ENCODE measurements around the gene APLP2.
"Not testable (repeated sequence)": the region's sequence is repeated elsewhere in the genome, so short reads cannot be mapped to it uniquely, and the experiment has no call there.

Gene APLP2

DNA sequence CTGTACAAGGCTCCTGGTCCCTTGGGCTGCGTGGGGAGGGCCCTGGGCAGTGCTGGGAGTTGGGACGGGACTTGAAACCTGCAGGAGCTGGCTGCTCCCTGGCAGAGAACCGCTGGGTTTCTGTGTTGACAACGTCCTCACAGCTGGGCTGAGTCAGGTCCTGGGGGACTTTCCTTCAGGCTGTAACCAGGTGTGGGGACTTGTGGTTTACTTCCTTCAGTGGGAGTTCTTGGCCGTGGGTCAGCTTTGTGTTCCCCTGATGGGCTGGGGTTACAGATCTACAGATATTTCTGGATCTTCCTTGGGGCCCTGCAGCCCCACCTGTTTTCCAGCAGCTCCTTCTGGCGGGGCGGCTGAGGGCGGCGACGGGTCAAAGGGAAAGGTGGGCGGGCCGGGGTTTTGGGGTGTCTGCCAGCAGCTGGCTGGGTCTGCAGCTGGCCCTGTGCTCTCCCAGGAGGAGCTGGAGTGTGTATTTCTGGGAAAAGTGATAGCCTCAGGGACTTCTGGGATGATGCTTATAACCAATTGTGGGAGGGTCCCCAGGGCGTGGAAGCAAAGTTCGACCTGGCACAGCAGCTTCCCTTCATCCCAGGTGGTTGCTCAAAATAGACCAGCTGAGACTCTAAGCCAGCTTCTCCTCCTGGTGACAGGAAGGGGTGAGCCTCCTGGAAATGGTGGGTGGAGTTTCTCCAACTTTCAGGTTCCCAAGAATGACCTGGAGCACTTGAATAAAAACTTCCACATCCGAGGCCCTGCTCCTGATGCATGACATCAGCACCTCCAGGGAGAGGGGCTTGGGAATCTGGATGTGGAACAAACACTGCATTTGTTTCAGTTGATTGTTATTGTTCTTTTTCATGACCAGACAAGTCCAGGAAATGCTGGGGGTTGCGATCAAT lies 109.0 kb downstream of the APLP2 start:
- peak; percentile 30 for DNase-seq

DNA sequence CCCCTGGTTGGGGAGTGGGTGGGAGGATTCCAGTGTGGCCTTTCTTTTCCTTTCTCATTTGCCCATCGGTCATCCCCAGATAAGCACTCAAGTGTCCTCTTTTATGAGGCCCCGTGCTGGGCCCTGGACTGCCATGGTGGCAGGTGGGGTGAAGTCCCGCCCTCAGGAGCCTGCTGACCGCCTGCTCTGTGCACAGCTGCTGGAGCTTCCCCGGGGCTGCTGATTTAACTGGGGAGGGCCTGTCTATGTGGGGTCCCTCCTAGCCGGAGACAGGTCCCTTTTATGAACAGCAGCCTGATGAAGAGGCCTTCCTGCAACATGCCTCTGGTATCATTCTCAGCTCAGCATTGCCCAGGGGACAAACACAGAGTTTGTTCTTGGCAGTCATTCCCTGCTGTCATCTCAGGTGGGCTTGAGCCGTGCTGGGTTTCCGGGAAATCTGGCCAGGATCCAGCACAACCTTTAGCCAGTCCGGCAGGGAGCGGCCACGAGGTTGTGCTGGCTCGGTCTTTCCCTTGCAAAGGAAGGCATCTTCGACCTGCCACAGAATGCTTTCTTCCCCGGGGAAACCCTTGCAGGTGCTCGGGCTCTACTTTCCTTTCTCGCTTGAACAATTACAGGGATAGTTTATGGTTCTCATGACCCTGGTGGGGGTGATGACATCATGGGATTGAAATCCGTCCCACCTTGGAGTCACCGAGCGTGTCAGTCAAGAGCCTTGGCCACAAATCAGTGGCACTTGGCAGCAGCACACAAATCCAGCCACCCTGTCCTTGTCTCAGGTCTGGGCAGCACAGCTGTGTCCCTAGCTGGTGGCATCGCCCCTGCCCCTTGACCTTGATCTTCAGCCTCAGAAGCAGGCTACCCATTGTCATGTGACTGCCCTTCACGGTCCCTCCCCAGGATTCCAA lies 110.0 kb downstream of the APLP2 start:
- peak; percentile 80 for DNase-seq

DNA sequence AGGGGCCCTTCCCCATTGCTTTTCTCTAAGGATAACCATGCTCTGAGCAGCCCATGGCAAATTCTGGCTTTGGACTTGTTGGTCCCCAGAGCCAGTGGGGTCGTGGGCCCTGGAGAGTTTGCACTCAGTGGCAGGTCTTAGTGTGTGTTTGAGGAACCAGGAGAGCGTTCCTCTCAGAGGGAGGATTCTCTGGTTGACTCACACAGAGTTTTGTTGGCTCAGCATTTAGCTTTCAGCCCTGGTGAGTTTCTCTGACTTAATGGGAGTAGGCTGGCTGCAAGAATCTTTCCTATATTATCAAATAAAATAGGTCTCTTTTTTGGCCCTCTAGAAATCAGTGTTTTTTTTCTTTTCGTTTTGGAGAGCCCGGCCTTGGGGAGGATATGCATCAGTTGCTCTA lies 110.8 kb downstream of the APLP2 start:
- peak; percentile 21 for DNase-seq

DNA sequence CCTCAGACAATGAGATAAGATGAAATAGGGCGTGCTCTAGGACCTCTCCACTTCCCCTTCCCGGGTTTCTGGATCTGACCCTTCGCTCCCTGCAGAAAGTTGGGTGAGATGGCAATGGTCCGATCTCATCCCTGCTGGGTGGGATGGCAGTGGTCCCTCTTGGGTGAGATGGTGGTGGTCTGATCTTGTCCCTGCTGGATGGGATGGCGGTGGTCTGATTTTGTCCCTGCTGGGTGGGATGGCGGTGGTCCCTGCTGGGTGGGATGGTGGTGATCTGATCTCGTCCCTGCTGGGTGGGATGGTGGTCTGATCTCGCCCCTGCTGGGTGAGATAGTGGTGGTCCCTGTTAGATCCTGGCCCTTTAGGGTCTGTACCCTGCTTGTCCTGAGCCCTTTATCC lies 111.2 kb downstream of the APLP2 start:
- DNase-seq: no peak

DNA sequence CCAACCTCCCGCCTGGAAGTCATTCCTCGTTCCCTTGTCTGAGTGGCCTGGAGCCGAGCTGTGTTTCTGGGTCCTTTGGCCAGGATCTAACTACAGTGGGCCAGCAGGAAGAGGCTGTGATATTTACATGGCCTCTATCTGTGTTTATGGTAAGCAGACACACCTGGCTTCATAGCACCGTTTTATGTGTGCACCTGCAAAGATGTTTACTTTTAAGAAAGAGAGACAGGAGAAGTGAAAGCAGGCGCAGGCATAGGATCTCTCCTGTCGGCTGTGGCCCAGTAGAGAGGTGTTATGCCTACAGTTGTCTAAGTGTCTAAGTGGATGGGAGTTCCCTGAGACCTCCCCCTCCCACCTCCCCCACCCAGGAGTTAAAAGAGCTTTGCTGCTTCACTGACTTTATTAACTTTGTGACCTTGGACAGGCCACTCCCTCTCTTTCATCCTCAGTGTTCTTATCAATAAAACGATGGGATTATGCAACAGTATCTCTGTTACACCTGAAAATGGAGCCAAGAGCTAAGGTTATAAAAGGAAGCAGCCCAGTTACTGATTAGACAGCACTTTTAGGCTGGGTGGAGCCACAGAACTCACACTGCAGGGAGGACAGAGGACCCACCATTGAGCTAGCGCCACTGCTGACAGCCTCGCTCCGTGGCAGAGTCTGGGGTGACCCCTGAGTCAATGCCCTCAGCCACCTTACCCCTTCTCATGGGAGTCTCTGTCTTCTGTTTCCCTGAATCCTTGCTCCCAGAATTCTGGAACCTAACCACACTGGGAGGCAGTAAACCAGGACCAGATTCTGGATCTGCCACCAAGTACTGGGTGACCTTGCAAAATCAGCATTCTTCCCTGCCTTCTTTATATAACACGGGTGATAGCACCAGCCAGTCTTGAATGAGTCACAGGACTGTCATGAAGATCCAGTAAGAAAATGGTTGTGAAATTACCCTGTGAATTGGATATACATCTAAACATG lies 111.9 kb downstream of the APLP2 start:
- peak; percentile 99 for DNase-seq

DNA sequence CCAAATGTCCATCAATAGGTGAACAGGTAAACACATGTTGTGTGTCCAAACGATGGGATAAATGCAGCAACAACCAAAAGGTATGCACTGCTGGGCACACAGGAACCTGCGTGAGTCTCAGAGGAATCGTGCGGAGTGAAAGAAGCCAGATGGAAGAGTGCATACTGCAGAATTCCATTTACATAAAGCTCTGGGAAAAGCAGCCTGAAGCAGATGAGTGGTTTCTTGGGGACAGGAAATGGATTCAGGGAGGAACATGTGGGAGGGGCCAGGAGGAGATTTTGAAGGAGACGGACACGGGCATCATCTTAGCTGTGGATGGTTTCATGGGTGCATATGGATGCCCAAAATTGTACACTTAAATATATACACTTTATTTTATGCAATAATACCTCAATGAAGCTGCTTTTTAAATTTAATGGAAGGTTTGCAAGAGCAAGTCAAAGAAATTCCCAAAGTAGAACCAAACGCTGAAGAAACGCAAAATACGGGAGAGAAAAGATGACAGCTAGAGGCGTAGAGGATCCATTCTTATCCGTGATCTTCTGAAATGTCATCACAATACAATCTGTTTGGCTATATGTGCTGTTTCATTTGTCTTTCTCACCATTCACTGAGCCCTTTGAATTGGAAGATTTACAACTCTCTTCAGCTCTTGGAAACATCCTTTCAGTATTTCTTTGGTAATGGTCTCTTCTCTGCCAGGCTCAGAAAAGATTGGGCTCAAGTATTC lies 114.3 kb downstream of the APLP2 start:
- no peak for DNase-seq

DNA sequence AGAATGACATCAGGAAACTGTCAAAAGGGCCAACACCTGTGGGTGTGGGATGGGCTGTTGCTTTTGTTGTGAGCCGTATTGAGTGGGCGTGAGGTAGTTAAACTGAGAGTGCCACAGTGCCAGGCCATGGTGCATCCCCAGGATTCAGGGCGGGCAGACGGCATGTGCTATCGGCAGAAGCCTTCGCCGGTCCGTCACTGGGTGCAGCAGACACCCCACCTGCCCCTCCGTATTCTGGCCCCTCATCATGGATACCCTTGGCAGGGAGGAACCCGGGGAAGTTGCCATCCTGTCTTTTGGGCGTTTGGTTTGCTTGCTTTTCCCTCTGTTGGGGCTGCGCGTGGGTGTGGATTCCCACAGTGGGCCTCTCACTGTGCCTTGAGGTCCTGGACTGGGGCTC lies 117.4 kb downstream of the APLP2 start:
- no peak for DNase-seq

DNA sequence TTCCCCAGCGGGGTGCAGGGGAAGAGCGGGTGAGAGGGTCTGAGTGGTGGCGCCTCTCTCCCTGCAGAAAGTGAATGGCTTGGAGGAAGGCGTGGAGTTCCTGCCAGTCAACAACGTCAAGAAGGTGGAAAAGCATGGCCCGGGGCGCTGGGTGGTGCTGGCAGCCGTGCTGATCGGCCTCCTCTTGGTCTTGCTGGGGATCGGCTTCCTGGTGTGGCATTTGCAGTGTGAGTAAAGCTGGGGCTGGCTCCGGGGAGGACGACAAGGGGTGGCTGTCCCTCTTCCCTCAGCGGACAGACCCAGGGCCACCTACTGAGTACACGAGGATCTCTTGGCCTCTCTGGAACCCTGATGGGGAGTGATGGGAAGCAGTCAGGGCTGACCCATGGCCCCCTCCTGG lies 118.4 kb downstream of the APLP2 start:
- no peak for DNase-seq

DNA sequence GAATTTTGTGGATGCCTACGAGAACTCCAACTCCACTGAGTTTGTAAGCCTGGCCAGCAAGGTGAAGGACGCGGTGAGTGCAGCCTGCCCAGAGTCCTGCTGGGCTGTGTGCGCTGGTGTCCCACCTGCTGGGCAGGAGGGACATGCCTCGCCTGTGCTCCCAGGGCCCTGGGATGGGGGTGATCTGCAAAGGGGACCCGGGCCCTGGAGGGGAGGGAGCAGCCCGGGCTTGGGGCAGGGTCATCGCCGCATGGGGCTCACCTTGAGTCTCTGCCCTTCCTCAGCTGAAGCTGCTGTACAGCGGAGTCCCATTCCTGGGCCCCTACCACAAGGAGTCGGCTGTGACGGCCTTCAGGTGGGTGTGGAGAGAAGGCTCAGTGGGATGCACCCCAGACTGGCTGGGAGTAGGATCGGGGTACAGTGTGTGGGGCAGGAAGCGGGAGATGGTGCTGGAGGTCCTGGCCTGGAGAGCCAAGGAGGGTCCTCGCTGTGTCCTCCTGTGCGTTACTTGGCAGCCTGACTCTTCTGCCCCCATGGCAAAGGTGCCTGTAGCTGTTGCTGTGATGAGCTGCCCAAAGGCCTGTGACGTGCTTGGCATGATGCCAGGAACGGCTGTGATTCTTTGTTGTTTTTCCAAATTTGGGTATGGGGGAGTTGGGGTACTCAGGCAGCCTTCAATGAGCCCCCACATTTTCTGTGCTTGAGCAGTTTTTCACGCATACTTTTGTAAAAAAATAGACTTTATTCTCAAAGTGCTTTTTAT lies 119.1 kb downstream of the APLP2 start:
- DNase-seq: no peak

DNA sequence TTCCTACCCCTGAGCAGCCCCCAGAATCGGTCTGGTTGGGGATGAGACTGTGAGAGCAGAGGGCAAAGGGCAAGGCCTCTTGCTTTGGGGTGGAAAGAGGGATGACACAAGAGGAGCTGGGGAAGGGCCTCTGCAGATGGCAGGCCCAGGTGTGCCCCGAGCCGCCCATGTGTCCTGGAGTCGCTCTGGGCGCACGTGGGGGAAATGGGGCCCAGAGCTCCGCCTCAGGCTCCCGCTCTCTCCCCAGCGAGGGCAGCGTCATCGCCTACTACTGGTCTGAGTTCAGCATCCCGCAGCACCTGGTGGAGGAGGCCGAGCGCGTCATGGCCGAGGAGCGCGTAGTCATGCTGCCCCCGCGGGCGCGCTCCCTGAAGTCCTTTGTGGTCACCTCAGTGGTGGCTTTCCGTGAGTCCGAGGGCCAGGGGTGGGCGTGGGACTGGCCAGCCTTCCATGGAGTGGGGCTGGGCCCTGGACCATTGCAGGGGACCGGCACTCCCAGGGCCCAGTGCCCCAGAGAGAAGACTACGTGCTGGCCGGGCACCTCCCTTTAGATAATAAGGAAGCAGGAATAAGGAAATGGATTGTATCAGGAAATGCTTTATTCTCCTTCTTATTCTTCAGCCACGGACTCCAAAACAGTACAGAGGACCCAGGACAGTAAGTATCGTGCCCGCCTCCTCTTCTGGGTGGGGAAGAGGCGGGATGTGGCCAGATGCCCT lies 120.0 kb downstream of the APLP2 start:
- DNase-seq: no peak

DNA sequence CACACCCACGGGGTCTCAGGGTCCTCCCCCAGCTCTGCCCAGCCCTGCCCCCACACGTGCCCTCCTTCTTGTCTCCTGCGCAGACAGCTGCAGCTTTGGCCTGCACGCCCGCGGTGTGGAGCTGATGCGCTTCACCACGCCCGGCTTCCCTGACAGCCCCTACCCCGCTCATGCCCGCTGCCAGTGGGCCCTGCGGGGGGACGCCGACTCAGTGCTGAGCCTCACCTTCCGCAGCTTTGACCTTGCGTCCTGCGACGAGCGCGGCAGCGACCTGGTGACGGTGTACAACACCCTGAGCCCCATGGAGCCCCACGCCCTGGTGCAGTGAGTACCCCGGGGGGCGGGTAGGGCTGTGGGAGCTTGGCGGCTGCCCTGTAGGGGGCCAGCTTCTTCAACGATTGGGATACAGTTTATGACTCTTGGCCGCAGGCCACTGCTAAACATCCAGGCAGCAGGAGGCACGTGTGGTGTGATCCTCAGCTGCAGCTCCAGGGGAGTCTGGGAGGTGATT lies 120.7 kb downstream of the APLP2 start:
- no peak for DNase-seq

DNA sequence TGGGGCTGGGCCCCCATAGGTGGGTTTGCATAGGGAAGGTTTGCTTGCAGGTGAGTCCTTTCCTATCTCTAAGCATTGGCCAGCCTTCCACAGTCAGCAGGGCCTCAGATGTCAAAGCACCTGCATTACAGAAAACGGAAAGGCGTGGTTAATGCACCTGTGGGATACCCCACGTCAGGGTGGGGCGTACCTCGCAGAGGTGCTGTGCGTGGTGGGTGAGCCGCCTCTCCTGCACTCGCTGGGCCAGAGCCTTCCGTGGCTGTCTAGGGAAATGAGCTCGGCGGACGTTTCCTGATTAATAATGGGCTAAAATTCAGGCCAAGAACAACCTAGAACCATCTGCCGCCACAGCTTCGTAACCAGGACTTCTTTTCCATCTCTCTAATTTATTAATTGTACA lies 122.2 kb downstream of the APLP2 start:
- no peak for DNase-seq

DNA sequence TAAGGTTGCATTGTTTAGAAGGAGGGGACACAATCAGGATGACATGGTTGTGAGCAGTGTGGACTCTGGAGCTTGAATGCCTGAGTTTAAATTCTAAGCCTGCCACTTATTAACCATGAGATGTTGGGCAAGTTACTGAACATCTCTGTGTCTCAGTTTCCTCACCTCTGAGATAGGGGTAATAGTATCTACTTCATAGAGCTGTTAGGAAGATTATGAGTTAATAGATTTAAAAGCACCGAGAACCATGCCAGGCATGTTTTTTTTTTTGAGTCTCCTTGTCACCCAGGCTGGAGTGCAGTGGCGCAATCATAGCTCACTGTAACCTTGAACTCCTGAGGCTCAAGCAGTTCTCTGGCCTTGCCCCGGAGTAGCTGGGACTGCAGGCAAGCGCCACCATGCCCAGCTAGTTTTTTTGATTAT lies 123.2 kb downstream of the APLP2 start:
- no peak for DNase-seq

DNA sequence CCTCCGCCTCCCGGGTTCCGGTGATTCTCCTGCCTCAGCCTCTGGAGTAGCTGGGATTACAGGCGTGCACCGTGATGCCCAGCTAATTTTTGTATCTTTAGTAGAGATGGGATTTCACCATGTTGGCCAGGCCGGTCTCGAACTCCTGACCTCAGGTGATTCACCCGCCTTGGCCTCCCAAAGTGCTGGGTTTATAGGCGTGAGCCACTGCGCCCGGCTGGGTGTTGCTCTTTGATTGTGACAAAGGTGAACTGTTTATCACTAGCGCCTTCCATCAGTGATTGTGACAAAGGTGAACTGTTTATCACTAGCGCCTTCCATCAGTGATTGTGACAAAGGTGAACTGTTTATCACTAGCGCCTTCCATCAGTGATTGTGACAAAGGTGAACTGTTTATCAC lies 123.9 kb downstream of the APLP2 start:
- DNase-seq: not testable (repeated sequence)

Data from NCI-H2029 (cell line).